Esophagus muscularis mucosa (tissue), 4 donors: ENCODE results near the gene PCIF1. TPM values are rescaled to one million over a fixed set of nuclear protein-coding genes. Genes with fewer than 3 reads are reported as not detected.
A peak's percentile ranks its signal among the peaks of the same experiment; 100 is the strongest.

Source experiments
- DNase-seq: peaks from one replicate; pipeline ENCODE4 v3.0.0-alpha.2; 2017; ENCODE audit errors: extremely low spot score
- H3K27ac ChIP-seq, 4 donors: fragments of 200-600 bp; sonication (generic); replicated peaks in 1 of 4; 1 replicate in 3 of 4; 2 replicates in 1 of 4; pipeline ENCODE4 v1.5.1; 2016 to 2019; ENCODE audit warnings: mild to moderate bottlenecking in 1 of 4
- H3K27me3 ChIP-seq, 4 donors: fragments of 200-600 bp; sonication (generic); one replicate each; pipeline versions ENCODE4 v1.5.1 to v1.6.0; 2016 to 2019
- H3K36me3 ChIP-seq, 4 donors: fragments of 200-600 bp; sonication (generic); one replicate each; pipeline ENCODE4 v1.5.1; 2016 to 2019
- H3K4me1 ChIP-seq, 4 donors: fragments of 200-600 bp; sonication (generic); one replicate each; pipeline ENCODE4 v1.5.1; 2016 to 2019
- H3K4me3 ChIP-seq, 4 donors: fragments of 200-600 bp; sonication (generic); 1 replicate in 2 of 4; 2 replicates in 2 of 4; pipeline ENCODE4 v1.5.1; 2016 to 2019; ENCODE audit warnings: mild to moderate bottlenecking in 4 of 4, moderate library complexity in 1 of 4
- H3K9me3 ChIP-seq, 4 donors: fragments of 200-600 bp; sonication (generic); 1 replicate in 3 of 4; 2 replicates in 1 of 4; pipeline ENCODE4 v1.5.1; 2016 to 2019
- EP300 ChIP-seq: sonication (generic); formaldehyde crosslinking; IDR thresholded peaks from one replicate; pipeline ENCODE4 v1.6.1; 2017; ENCODE audit warnings: antibody characterized with exemption
- POLR2A ChIP-seq: fragments of 450-650 bp; IDR thresholded peaks from one replicate; pipeline ENCODE4 v1.6.1; 2017; ENCODE audit warnings: antibody characterized with exemption, moderate library complexity, mild to moderate bottlenecking, low read depth
- POLR2AphosphoS5 ChIP-seq, 2 donors: sonication (generic); formaldehyde crosslinking; IDR thresholded peaks; one replicate each; pipeline ENCODE4 v1.6.1; 2017; ENCODE audit warnings: antibody characterized with exemption in 2 of 2
- WGBS: methylation state at CpG from one replicate; pipeline ENCODE4 v1.1.5; 2018; 5-methylcytosine and 5-hydroxymethylcytosine counted together
- intact Hi-C: fragments of 100-400 bp; cut with DNase I; formaldehyde crosslinking; loops from one replicate; pipeline ENCODE4 v1.15.1; 2023
- total RNA-seq, 4 donors: library from RNA; depleted of rRNA; stranded (reverse); fragments of >200 nt; gene quantifications; one replicate each; pipeline versions ENCODE4 v1.1.0 to v1.2.1, GENCODE V29; 2016
- TF ChIP-seq, protein P1 (sequence below), 3 experiments: fragments of 200-600 bp in 2 of 3; fragments of 450-650 bp in 1 of 3; sonication (generic) in 2 of 3; IDR thresholded peaks; one replicate each; pipeline ENCODE4 v1.5.1; 2017 to 2019; ENCODE audit warnings: antibody characterized with exemption in 3 of 3, mild to moderate bottlenecking in 2 of 3, moderate library complexity in 1 of 3

Gene PCIF1
- total RNA-seq, 4 donors from 2014 or later, result 35.3 to 51.2 (median 37.2) TPM

DNA sequence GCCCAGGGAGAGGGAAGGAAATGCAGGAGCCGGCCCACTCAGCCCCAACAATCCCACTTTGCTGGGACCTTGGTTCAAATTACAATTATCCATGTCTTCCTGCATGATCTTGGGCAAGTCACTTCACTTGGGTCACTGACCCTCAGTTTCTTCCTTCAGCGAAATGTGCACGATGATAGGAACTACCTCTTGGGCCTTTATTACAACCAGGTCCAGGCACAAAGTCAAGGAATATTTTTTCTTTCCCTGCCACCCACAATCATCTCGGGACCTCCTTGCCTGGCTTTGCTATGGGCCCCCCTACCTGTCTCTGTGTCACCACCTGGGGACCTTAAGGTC is 22.2 kb upstream of the PCIF1 start:
- DNase-seq, result no peak
- 40% methylated on average over 4 of the region's 4 CpGs for WGBS
- H3K9me3 ChIP-seq, result no peaks in the 10 kb centered on the region
- H3K27me3 ChIP-seq, result peaks cover 0 to 14% (median 5%) of the 10 kb centered on the region in 4 donors
- H3K4me3 ChIP-seq, result peak overlapping the region; percentile 53 to 61 (median 59)
- TF ChIP-seq, protein P1, sequence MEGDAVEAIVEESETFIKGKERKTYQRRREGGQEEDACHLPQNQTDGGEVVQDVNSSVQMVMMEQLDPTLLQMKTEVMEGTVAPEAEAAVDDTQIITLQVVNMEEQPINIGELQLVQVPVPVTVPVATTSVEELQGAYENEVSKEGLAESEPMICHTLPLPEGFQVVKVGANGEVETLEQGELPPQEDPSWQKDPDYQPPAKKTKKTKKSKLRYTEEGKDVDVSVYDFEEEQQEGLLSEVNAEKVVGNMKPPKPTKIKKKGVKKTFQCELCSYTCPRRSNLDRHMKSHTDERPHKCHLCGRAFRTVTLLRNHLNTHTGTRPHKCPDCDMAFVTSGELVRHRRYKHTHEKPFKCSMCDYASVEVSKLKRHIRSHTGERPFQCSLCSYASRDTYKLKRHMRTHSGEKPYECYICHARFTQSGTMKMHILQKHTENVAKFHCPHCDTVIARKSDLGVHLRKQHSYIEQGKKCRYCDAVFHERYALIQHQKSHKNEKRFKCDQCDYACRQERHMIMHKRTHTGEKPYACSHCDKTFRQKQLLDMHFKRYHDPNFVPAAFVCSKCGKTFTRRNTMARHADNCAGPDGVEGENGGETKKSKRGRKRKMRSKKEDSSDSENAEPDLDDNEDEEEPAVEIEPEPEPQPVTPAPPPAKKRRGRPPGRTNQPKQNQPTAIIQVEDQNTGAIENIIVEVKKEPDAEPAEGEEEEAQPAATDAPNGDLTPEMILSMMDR (IDR thresholded peaks at IDR 0.05), result no peak
- TF ChIP-seq POLR2AphosphoS5 (IDR thresholded peaks at IDR 0.05), result no peak
- TF ChIP-seq POLR2A, result no peak
- no peak for TF ChIP-seq EP300
- peaks cover 0 to 14% (median 3%) of the 10 kb centered on the region in 4 donors for H3K36me3 ChIP-seq
- intact Hi-C loops, result no loop called here
- H3K27ac ChIP-seq, result peak overlapping the region; percentile 77 to 81 (median 80)
- peaks cover 18 to 35% (median 32%) of the 10 kb centered on the region in 4 donors for H3K4me1 ChIP-seq

DNA sequence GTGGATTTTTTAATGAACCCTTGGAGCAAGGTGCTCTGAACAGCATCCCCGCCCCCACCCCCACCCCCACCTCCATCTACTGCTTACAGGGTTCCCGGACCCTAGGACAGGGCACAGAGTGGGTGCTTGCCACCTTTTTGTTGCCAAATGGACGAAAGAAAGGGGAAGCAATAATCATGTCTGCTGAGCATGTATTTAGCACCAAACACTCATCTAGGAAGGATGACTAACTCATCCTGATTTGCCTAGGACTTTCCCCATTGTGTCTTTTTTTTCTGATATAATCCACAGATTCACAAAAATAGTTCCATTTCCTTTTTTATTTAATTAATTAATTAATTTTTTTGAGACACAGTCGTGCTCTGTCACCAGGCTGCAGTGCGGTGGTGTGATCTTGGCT is 21.4 kb upstream of the PCIF1 start:
- TF ChIP-seq POLR2A (no peak), EP300 (no peak), POLR2AphosphoS5 (IDR thresholded peaks at IDR 0.05) (no peak)
- TF ChIP-seq, protein P1 (IDR thresholded peaks at IDR 0.05), result no peak
- peak overlapping the region in 1 of 4 donors; percentile 77 for H3K27ac ChIP-seq

DNA sequence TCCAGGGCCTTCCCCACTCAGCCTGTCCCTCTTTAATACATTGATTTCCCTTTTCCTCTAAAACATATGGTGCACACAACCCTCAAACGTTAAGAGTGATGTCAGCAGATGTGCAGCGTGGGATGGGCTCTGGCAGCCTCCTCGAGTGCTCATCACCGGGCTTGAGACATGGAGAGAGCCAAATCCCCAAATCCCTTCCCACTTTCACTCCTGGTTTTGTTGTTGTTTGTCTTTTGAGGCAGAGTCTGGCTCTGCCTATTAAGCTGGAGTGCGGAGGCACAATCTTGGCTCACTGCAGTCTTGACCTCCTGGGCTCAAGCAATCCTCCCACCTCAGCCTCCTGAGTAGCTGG is 16.7 kb upstream of the PCIF1 start:
- no peaks in the 10 kb centered on the region for H3K9me3 ChIP-seq
- H3K36me3 ChIP-seq, result no peaks in the 10 kb centered on the region
- DNase-seq, result no peak
- H3K4me1 ChIP-seq, result peaks cover 30 to 49% (median 32%) of the 10 kb centered on the region in 4 donors
- H3K27ac ChIP-seq, result peak overlapping the region; percentile 37 to 69 (median 64)
- TF ChIP-seq EP300, result no peak
- no peak for TF ChIP-seq POLR2AphosphoS5 (IDR thresholded peaks at IDR 0.05)
- TF ChIP-seq, protein P1 (IDR thresholded peaks at IDR 0.05), result no peak
- no peak for TF ChIP-seq POLR2A
- peaks cover 0 to 6% (median 3%) of the 10 kb centered on the region in 4 donors for H3K27me3 ChIP-seq
- H3K4me3 ChIP-seq, result no peak overlapping the region
- intact Hi-C loops, result no loop called here
- WGBS, result 68% methylated on average over 5 of the region's 5 CpGs

More for the DNA sequence above, 21.4 kb upstream of the PCIF1 start:
- intact Hi-C loops, result no loop called here
- Histone ChIP-seq H3K36me3 (peaks cover 0 to 6% (median under 1%) of the 10 kb centered on the region in 4 donors), H3K9me3 (no peaks in the 10 kb centered on the region), H3K4me1 (peaks cover 18 to 43% (median 32%) of the 10 kb centered on the region in 4 donors), H3K27me3 (peaks cover 0 to 14% (median 5%) of the 10 kb centered on the region in 4 donors), H3K4me3 (no peak overlapping the region)
- 58% methylated on average over 4 of the region's 5 CpGs for WGBS
- DNase-seq, result no peak

DNA sequence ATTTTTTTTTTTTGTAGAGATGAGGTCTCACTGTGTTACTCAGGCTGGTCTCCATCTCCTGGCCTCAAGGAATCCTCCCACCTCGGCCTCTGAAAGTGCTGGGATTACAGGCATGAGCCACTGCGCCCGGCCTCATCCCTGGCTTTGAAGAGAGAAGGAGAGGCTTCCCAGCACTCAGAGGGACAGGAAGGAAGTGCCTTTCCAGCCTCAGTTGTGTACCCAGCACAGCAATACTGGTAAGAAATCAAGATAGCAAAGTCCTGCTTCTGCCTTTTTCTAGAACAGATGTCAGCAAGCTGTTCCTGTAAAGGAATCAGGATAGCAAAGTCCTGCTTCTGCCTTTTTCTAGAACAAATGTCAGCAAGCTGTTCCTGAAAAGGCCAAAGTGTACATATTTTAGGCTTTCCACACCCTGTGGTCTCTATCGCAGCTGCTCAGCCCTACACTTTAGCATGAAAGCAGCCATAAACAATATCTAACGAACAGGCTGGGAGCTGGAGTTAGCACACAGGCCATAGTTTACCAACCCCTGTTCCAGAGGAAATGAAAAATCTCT is 16.2 kb upstream of the PCIF1 start:
- Histone ChIP-seq H3K27ac (peak overlapping the region; percentile 37 to 69 (median 64)), H3K9me3 (no peaks in the 10 kb centered on the region), H3K4me3 (no peak overlapping the region), H3K36me3 (no peaks in the 10 kb centered on the region), H3K4me1 (peaks cover 28 to 47% (median 33%) of the 10 kb centered on the region in 4 donors), H3K27me3 (peaks cover 0 to 1% (median under 1%) of the 10 kb centered on the region in 4 donors)
- DNase-seq, result no peak
- 59% methylated on average over 3 of the region's 5 CpGs for WGBS
- TF ChIP-seq POLR2AphosphoS5 (IDR thresholded peaks at IDR 0.05), result peak in 1 of 2 donors; percentile 23
- TF ChIP-seq, protein P1 (IDR thresholded peaks at IDR 0.05), result no peak
- intact Hi-C loops, result no loop called here
